GM23248 (cell line): Measurements from ENCODE around the gene GPR137B. TPM values are rescaled to one million over a fixed set of nuclear protein-coding genes. Genes with fewer than 3 reads are reported as not detected.
"Not testable (repeated sequence)": the region's sequence is repeated elsewhere in the genome, so short reads cannot be mapped to it uniquely, and the experiment has no call there.

Experiments used
- DNase-seq: peaks from one replicate; pipeline ENCODE4 v3.0.0-alpha.2; 2015
- H2AFZ ChIP-seq: fragments of 200-600 bp; sonication (generic); 2 replicates; pipeline ENCODE4 v1.6.1; 2016; ENCODE audit warnings: antibody characterized with exemption
- H3F3A ChIP-seq: fragments of 200-600 bp; sonication (generic); 2 replicates; pipeline ENCODE4 v1.6.1; 2016; ENCODE audit warnings: mild to moderate bottlenecking, antibody characterized with exemption, mixed run types; ENCODE audit not compliant: insufficient read depth
- H3K27ac ChIP-seq: fragments of 200-600 bp; sonication (generic); 2 replicates; pipeline ENCODE4 v1.5.1; 2016; ENCODE audit warnings: mild to moderate bottlenecking
- H3K27me3 ChIP-seq: fragments of 200-600 bp; sonication (generic); replicated peaks from 2 replicates; pipeline ENCODE4 v1.6.1; 2016; ENCODE audit warnings: mild to moderate bottlenecking; ENCODE audit not compliant: insufficient read depth
- H3K36me3 ChIP-seq: fragments of 200-600 bp; sonication (generic); 2 replicates; pipeline ENCODE4 v1.6.1; 2016; ENCODE audit warnings: low read depth, mild to moderate bottlenecking
- H3K4me1 ChIP-seq: fragments of 200-600 bp; sonication (generic); 2 replicates; pipeline ENCODE4 v1.6.1; 2016; ENCODE audit warnings: mild to moderate bottlenecking; ENCODE audit not compliant: insufficient read depth
- H3K4me2 ChIP-seq: fragments of 200-600 bp; sonication (generic); one replicate; pipeline ENCODE4 v1.6.1; 2016; ENCODE audit warnings: mild to moderate bottlenecking; ENCODE audit not compliant: unreplicated experiment
- H3K4me3 ChIP-seq: fragments of 200-600 bp; sonication (generic); 2 replicates; pipeline ENCODE4 v1.5.1; 2016; ENCODE audit warnings: mild to moderate bottlenecking
- H3K79me2 ChIP-seq: fragments of 200-600 bp; sonication (generic); 2 replicates; pipeline ENCODE4 v1.6.1; 2016; ENCODE audit warnings: mild to moderate bottlenecking; ENCODE audit not compliant: insufficient read depth
- H3K9ac ChIP-seq: fragments of 200-600 bp; sonication (generic); 2 replicates; pipeline ENCODE4 v1.6.1; 2016; ENCODE audit warnings: mild to moderate bottlenecking
- H3K9me2 ChIP-seq: fragments of 200-600 bp; sonication (generic); 2 replicates; pipeline ENCODE4 v1.6.1; 2016; ENCODE audit warnings: mixed run types, mild to moderate bottlenecking, moderate library complexity; ENCODE audit not compliant: insufficient read depth
- H3K9me3 ChIP-seq: fragments of 200-600 bp; sonication (generic); one replicate; pipeline ENCODE4 v1.6.1; 2017; ENCODE audit warnings: low read depth
- H4K20me1 ChIP-seq: fragments of 200-600 bp; sonication (generic); 2 replicates; pipeline ENCODE4 v1.6.0; 2016; ENCODE audit not compliant: insufficient read depth
- EZH2 ChIP-seq: fragments of 200-600 bp; sonication (generic); IDR thresholded peaks from 2 replicates; pipeline ENCODE4 v1.6.1; 2018; ENCODE audit warnings: antibody characterized with exemption, mild to moderate bottlenecking; ENCODE audit not compliant: insufficient read depth, poor library complexity, severe bottlenecking
- EZH2phosphoT487 ChIP-seq: fragments of 200-600 bp; sonication (generic); IDR thresholded peaks from 2 replicates; pipeline ENCODE4 v1.6.1; 2018; ENCODE audit warnings: antibody characterized with exemption, moderate library complexity, mild to moderate bottlenecking, low read depth; ENCODE audit not compliant: insufficient read depth
- WGBS, 2 experiments: methylation state at CpG; one replicate each; pipeline ENCODE4 v1.1.6; 2015 to 2017; ENCODE audit warnings: low lambda C conversion rate in 2 of 2, low coverage in 1 of 2; ENCODE audit errors: missing lambda C conversion rate in 2 of 2; 5-methylcytosine and 5-hydroxymethylcytosine counted together
- in situ Hi-C: fragments of 300-500 bp; cut with MboI; formaldehyde crosslinking; loops from 2 replicates; pipeline ENCODE4 v1.15.0; 2020
- polyA plus RNA-seq: library from polyadenylated mRNA; unstranded; fragments of >200 nt; fragmentation: Nextera tagmentation; extraction: Ambion mirVana; gene quantifications from 2 replicates; pipeline ENCODE4 v1.2.1, GENCODE V29; 2016
- total RNA-seq: library from RNA; depleted of rRNA; stranded (reverse); fragments of >200 nt; shearing (Covaris generic); gene quantifications from 2 replicates; pipeline ENCODE4 v1.2.3, GENCODE V29; 2014

Gene GPR137B
- total and polyA plus RNA-seq, 2 experiments from 2014 or later: 26.0 to 30.6 TPM

DNA sequence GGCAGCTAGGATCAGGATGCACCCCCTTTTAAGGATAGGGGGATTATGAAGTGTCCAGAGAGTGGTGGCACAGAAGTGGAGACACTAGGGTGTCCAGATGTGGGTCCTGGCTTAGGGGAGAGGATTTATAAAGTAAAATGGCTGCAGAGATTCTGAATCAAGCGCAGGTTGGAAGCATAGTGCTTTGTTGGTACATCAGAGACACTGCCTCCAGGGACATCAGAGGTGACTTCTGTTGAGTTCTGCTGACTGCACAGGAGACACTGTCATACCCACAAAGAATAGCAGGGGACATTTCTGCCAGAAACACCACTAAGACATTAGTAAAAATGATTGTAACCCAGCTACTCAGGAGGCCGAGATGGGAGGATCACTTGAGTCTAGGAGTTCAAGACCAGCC, 16.4 kb downstream of the GPR137B start:
- no peak overlapping the region for H3K27ac ChIP-seq
- H2AFZ ChIP-seq: no peak overlapping the region
- in situ Hi-C loops: no loop called here
- no peaks in the 10 kb centered on the region for H3K9me2 ChIP-seq
- no peaks in the 10 kb centered on the region for H3F3A ChIP-seq
- no peak overlapping the region for H3K4me3 ChIP-seq
- H3K27me3 ChIP-seq: no peaks in the 10 kb centered on the region
- peaks cover 26% of the 10 kb centered on the region for H3K79me2 ChIP-seq
- H3K4me1 ChIP-seq: no peaks in the 10 kb centered on the region
- no peak for TF ChIP-seq EZH2
- TF ChIP-seq EZH2phosphoT487: no peak
- H4K20me1 ChIP-seq: no peaks in the 10 kb centered on the region
- no peaks in the 10 kb centered on the region for H3K36me3 ChIP-seq
- WGBS, 2 experiments: 86 to 100% methylated on average over 2 of the region's 2 CpGs
- no peaks in the 10 kb centered on the region for H3K9me3 ChIP-seq
- no peak for DNase-seq
- no peak overlapping the region for H3K4me2 ChIP-seq
- no peak overlapping the region for H3K9ac ChIP-seq

DNA sequence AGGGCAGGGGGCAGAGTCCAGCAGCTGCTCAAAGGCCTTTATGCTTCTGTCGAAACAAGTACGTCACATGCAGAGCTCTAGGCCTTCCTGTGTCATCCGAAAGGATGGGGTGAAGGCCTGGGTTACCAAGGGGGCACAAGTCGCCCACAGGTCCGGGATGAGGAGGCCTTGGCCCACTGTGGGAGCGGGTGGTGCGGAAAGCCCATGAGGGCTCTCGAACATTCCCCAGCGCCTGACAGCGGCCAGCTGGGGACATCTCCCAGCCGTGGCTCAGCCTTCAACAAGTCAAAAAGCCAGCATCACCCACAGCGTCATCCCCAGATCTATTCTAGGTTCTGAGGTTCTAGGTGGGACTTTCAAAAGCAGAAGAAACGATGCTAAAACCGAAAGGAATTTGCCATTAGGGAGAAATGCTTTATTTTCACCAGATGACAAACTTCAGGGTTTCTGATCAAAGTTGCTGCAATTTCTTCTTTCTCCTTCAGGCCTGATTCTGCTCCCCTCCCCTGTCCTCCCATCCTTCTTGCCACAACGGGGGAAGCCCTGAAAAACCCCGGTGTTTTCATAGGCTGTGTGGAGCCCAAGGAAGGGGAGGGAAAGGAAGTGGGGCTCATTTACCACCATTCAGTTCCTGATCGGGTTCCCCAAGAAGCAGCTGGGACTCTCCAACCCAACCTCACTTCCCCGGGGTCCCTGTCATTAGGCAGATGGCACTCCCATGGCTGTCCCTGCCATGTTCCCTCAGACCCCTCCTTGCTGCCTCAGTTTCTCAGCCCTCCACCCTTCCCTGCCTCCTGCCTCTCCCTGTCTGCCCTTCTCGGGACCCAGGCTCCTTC, 17.6 kb downstream of the GPR137B start:
- in situ Hi-C loops: no loop called here
- Histone ChIP-seq H3K4me3 (no peak overlapping the region), H3K36me3 (no peaks in the 10 kb centered on the region), H3K79me2 (peaks cover 14% of the 10 kb centered on the region; the same call in 1 of the 2 replicates), H3K4me1 (no peaks in the 10 kb centered on the region), H3K27ac (no peak overlapping the region), H3K9me2 (no peaks in the 10 kb centered on the region), H3K9me3 (no peaks in the 10 kb centered on the region), H3F3A (no peaks in the 10 kb centered on the region), H3K4me2 (no peak overlapping the region), H2AFZ (no peak overlapping the region), H3K27me3 (no peaks in the 10 kb centered on the region), H3K9ac (no peak overlapping the region), H4K20me1 (no peaks in the 10 kb centered on the region)
- DNase-seq: no peak
- TF ChIP-seq EZH2phosphoT487 (no peak), EZH2 (no peak)
- WGBS, 2 experiments: 84 to 88% methylated on average over 19 of the region's 19 CpGs

DNA sequence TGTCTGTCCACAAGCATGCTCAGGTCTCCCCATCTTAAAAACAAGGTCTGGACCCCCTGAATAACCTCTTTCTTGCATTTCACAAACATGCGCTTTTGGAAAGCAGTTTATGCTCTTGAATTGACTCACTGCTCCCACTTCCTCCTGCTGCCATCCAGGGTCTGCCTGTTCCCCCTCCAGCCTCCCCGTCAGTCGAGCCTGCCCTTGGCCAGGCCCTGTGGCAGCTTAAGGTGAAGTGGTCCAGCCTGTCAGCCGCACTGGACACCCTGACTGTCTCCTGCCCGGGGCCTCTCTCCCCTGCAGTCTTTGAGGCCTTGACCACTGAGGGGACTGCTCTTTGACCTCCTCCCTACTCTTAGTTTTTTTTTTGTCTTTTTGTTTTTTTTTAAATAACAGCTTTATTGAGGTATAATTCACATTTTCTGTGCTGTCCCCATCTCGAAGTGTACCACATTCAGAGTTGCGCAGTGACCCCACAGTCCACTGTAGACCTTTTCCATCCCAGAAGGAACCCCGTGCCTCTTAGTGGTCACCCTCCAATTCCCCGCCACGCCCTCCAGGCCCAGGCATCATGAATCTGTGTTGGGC, 18.3 kb downstream of the GPR137B start:
- 93 to 96% methylated on average over 10 of the region's 10 CpGs for WGBS, 2 experiments
- H3K4me3 ChIP-seq: no peak overlapping the region
- in situ Hi-C loops: no loop called here
- 0 out of 2 replicates have a peak, but pooled peaks cover 3% of the 10 kb centered on the region for H4K20me1 ChIP-seq
- no peaks in the 10 kb centered on the region for H3K36me3 ChIP-seq
- no peak for TF ChIP-seq EZH2phosphoT487
- no peak for TF ChIP-seq EZH2
- H2AFZ ChIP-seq: no peak overlapping the region
- H3K27me3 ChIP-seq: no peaks in the 10 kb centered on the region
- H3K9ac ChIP-seq: no peak overlapping the region
- H3K9me2 ChIP-seq: no peaks in the 10 kb centered on the region
- DNase-seq: no peak
- no peaks in the 10 kb centered on the region for H3K9me3 ChIP-seq
- H3K4me2 ChIP-seq: no peak overlapping the region
- no peaks in the 10 kb centered on the region for H3F3A ChIP-seq
- H3K79me2 ChIP-seq: peaks cover 14% of the 10 kb centered on the region; the same call in 1 of the 2 replicates
- H3K4me1 ChIP-seq: no peaks in the 10 kb centered on the region
- no peak overlapping the region for H3K27ac ChIP-seq

DNA sequence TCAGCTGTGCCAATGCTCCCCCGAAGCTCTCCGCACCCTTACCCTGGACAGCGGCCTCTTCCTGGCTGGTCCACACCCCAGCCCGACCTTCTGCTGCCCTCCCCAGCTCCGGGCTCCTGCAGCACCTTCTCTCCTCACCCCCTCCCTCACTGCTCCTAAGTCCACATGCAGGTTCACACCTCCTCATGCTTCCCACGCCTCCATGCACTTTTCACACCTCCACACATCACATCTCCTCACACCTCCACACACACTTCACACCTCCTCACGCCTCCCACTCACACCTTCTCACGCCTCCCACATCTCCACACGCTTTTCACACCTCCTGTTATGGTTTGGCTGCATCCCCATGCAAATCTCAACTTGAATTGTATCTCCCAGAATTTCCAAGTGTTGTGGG, 18.9 kb downstream of the GPR137B start:
- 82 to 86% methylated on average over 9 of the region's 9 CpGs for WGBS, 2 experiments

DNA sequence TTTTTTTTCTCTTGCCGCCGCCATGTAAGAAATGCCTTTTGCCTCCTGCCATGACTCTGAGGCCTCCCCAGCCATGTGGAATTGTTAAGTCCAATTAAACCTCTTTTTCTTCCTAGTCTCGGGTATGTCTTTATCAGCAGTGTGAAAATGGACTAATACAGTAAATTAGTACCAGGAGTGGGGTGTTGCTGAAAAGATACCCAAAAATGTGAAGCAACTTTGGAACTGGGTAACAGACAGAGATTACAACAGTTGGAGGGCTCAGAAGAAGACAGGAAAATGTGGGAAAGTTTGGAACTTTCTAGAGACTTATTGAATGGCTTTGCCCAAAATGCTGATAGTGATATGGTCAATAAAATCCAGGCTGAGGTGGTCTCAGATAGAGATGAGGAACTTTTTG, 19.4 kb downstream of the GPR137B start:
- H3K4me3 ChIP-seq, H3K9me2 ChIP-seq, H4K20me1 ChIP-seq, H3K9me3 ChIP-seq, H3F3A ChIP-seq, in situ Hi-C loops, DNase-seq, H3K27ac ChIP-seq, H3K9ac ChIP-seq, H3K27me3 ChIP-seq, H3K4me2 ChIP-seq, H3K36me3 ChIP-seq, H2AFZ ChIP-seq, H3K4me1 ChIP-seq: not testable (repeated sequence)
- 92 to 96% methylated on average over 3 of the region's 3 CpGs for WGBS, 2 experiments
- peaks cover 20% of the 10 kb centered on the region; the same call in 1 of the 2 replicates for H3K79me2 ChIP-seq

More for the DNA sequence above, 18.9 kb downstream of the GPR137B start:
- in situ Hi-C loops: no loop called here
- DNase-seq: no peak
- H3K9ac ChIP-seq: no peak overlapping the region
- peaks cover 20% of the 10 kb centered on the region; the same call in 1 of the 2 replicates for H3K79me2 ChIP-seq
- H3K27ac ChIP-seq: no peak overlapping the region
- H3F3A ChIP-seq: no peaks in the 10 kb centered on the region
- no peak overlapping the region for H3K4me2 ChIP-seq
- H3K36me3 ChIP-seq: no peaks in the 10 kb centered on the region
- no peak overlapping the region for H3K4me3 ChIP-seq
- H4K20me1 ChIP-seq: 0 out of 2 replicates have a peak, but pooled peaks cover 4% of the 10 kb centered on the region
- no peaks in the 10 kb centered on the region for H3K27me3 ChIP-seq
- no peaks in the 10 kb centered on the region for H3K9me2 ChIP-seq
- no peaks in the 10 kb centered on the region for H3K9me3 ChIP-seq
- no peaks in the 10 kb centered on the region for H3K4me1 ChIP-seq
- H2AFZ ChIP-seq: no peak overlapping the region
- TF ChIP-seq EZH2phosphoT487 (no peak), EZH2 (no peak)
